ENCODE data around the gene PNMA8B. TPM values are rescaled to one million over a fixed set of nuclear protein-coding genes. Genes with fewer than 3 reads are reported as not detected.

Gene PNMA8B
- total RNA-seq, 1 donor = 0.72 TPM

GRCh38 chr19:46480415-46480814, 15.3 kb downstream of the PNMA8B start:
- peak overlapping the region; percentile 43 for H2AFZ ChIP-seq (ENCODE audit: low read length)
- no peak for TF ChIP-seq CTCF (IDR thresholded peaks at IDR 0.05; ENCODE audit: extremely low read depth, low read depth, low read length)
- H3K4me3 ChIP-seq (ENCODE audit: insufficient read depth, low read length) = no peak overlapping the region
- H3K4me2 ChIP-seq (ENCODE audit: insufficient read depth, low read length) = peak overlapping the region; percentile 63
- H3K4me1 ChIP-seq (ENCODE audit: insufficient read depth, low read length) = peaks cover 41% of the 10 kb centered on the region
- H3K79me2 ChIP-seq (ENCODE audit: insufficient read depth, low read length) = no peaks in the 10 kb centered on the region
- H3K27ac ChIP-seq (ENCODE audit: low read depth, low read length) = peak overlapping the region; percentile 81
- H3K27me3 ChIP-seq (ENCODE audit: insufficient read depth, low read length) = no peaks in the 10 kb centered on the region
- H3K9me3 ChIP-seq (ENCODE audit: low read depth, low read length) = no peaks in the 10 kb centered on the region
- peak; percentile 45 for DNase-seq (ENCODE audit: insufficient read length, low spot score, missing footprints)
- H4K20me1 ChIP-seq (ENCODE audit: insufficient read depth, low read length) = no peaks in the 10 kb centered on the region
- H3K36me3 ChIP-seq (ENCODE audit: insufficient read depth, low read length) = no peaks in the 10 kb centered on the region

GRCh38 chr19:46478356-46478986, 17.2 kb downstream of the PNMA8B start:
- H3K27me3 ChIP-seq (ENCODE audit: insufficient read depth, low read length) = no peaks in the 10 kb centered on the region
- no peaks in the 10 kb centered on the region for H4K20me1 ChIP-seq (ENCODE audit: insufficient read depth, low read length)
- peak overlapping the region; percentile 11 for H3K27ac ChIP-seq (ENCODE audit: low read depth, low read length)
- peak; percentile 55 for DNase-seq (ENCODE audit: insufficient read length, low spot score, missing footprints)
- H2AFZ ChIP-seq (ENCODE audit: low read length) = no peak overlapping the region
- H3K4me3 ChIP-seq (ENCODE audit: insufficient read depth, low read length) = no peak overlapping the region
- no peaks in the 10 kb centered on the region for H3K79me2 ChIP-seq (ENCODE audit: insufficient read depth, low read length)
- no peak for TF ChIP-seq CTCF (IDR thresholded peaks at IDR 0.05; ENCODE audit: extremely low read depth, low read depth, low read length)
- H3K4me1 ChIP-seq (ENCODE audit: insufficient read depth, low read length) = peaks cover 45% of the 10 kb centered on the region
- H3K36me3 ChIP-seq (ENCODE audit: insufficient read depth, low read length) = no peaks in the 10 kb centered on the region
- H3K9me3 ChIP-seq (ENCODE audit: low read depth, low read length) = no peaks in the 10 kb centered on the region
- H3K4me2 ChIP-seq (ENCODE audit: insufficient read depth, low read length) = no peak overlapping the region

GRCh38 chr19:46475986-46476385, 19.7 kb downstream of the PNMA8B start:
- DNase-seq (ENCODE audit: insufficient read length, low spot score, missing footprints) = peak; percentile 95
- Histone ChIP-seq H3K36me3 (ENCODE audit: insufficient read depth, low read length) (no peaks in the 10 kb centered on the region), H3K4me1 (ENCODE audit: insufficient read depth, low read length) (peaks cover 37% of the 10 kb centered on the region), H3K4me2 (ENCODE audit: insufficient read depth, low read length) (peak overlapping the region; percentile 44), H3K4me3 (ENCODE audit: insufficient read depth, low read length) (no peak overlapping the region), H3K9me3 (ENCODE audit: low read depth, low read length) (no peaks in the 10 kb centered on the region), H4K20me1 (ENCODE audit: insufficient read depth, low read length) (no peaks in the 10 kb centered on the region), H3K79me2 (ENCODE audit: insufficient read depth, low read length) (no peaks in the 10 kb centered on the region), H3K27me3 (ENCODE audit: insufficient read depth, low read length) (no peaks in the 10 kb centered on the region), H3K27ac (ENCODE audit: low read depth, low read length) (peak overlapping the region; percentile 63), H2AFZ (ENCODE audit: low read length) (no peak overlapping the region)
- TF ChIP-seq CTCF (IDR thresholded peaks at IDR 0.05; ENCODE audit: extremely low read depth, low read depth, low read length) = no peak

GRCh38 chr19:46474211-46474610, 21.5 kb downstream of the PNMA8B start:
- Histone ChIP-seq H3K27me3 (ENCODE audit: insufficient read depth, low read length) (no peaks in the 10 kb centered on the region), H3K4me2 (ENCODE audit: insufficient read depth, low read length) (no peak overlapping the region), H3K79me2 (ENCODE audit: insufficient read depth, low read length) (no peaks in the 10 kb centered on the region), H2AFZ (ENCODE audit: low read length) (no peak overlapping the region), H3K4me3 (ENCODE audit: insufficient read depth, low read length) (no peak overlapping the region), H3K36me3 (ENCODE audit: insufficient read depth, low read length) (no peaks in the 10 kb centered on the region), H3K4me1 (ENCODE audit: insufficient read depth, low read length) (peaks cover 36% of the 10 kb centered on the region), H3K9me3 (ENCODE audit: low read depth, low read length) (no peaks in the 10 kb centered on the region), H3K27ac (ENCODE audit: low read depth, low read length) (no peak overlapping the region), H4K20me1 (ENCODE audit: insufficient read depth, low read length) (no peaks in the 10 kb centered on the region)
- peak; percentile 26 for DNase-seq (ENCODE audit: insufficient read length, low spot score, missing footprints)
- TF ChIP-seq CTCF (IDR thresholded peaks at IDR 0.05; ENCODE audit: extremely low read depth, low read depth, low read length) = no peak
